Hematopoietic multipotent progenitor cell treated with erythropoietin and hydrocortisone succinate and interleukin-3 and kit ligand, for 17 days (in vitro differentiated cells): ENCODE results near the gene TGFBR3L.
A peak's percentile ranks its signal among the peaks of the same experiment; 100 is the strongest.

Source experiments
- DNase-seq: peaks from one replicate; pipeline ENCODE4 v3.0.0-alpha.2; 2015; ENCODE audit warnings: low spot score

TGFBR3L gene

GRCh38 chr19:7914598-7915045 lies at the start of gene TGFBR3L:
TGFBR3L (plus strand) TSS chr19:7914830.
- no peak for DNase-seq

DNA sequence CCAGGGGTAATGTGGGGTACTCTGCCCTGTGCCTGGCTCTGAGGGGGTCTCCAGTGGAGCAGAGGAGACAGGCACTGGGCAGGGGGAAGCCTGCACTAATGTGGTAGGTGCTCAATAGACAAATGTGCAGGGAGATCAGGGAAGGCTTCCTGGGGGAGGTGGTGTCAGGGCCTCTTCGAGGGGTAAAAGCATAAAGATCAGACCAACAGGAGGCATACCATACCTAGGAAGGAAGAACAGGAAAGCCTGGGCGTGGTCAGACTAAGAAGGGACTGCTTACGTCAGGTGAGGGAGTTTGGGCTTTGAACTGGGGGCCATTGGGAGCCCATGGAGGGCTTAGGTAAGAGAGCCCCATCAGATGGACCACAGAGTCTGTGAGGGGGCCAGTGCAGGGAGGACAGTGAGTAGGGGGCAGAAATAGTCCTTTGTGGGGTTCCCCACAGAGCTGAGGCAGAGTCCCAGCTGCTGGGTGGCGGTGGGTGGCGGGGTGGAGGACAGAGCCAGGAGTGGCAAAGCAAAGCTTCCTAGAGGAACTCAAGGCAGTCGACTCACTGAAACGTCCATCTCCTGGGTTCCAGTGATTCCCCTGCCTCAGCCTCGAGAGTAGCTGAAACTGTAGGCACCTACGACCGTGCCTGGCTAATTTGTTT lies 49.2 kb upstream of the TGFBR3L start:
- no peak for DNase-seq

- DNase-seq: no peak
Measured at GRCh38 chr19:7866399-7867091, 48.1 kb upstream of the TGFBR3L start.

DNA sequence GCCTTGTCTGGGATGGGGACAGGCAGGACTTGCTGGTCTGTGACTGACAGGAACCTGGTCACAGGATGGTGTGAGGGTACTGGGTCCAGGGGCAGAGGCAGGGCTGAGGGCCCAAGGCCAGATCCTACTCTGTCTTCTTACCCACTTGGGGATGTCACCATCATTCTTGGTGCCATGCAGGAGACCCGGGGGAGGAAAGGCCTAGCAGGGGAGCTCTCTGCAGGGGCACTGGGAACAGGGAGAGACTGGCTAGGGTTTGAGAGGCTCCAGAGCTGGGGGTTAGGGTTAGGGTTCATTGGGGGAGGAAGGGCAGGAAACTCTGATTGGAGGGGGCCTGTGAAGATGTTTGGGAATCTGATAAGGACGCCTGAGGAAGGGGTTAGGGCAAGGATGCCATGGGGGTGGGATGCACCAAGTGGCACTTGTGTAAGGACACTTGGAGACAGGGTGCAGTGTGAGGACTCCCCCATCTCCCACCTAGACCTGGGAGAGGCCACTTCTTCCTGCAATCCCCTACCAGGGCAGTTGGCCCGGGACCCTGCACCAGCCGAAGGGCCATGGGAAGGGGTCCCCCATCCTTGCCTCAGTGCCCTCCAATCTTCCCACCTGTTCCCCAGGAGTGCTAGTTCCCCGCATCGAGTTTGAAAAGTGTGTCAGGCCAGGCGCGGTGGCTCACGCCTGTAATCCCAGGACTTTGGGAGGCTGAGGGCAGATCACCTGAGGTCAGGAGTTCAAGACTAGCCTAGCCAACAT lies 47.4 kb upstream of the TGFBR3L start:
- no peak for DNase-seq

DNA sequence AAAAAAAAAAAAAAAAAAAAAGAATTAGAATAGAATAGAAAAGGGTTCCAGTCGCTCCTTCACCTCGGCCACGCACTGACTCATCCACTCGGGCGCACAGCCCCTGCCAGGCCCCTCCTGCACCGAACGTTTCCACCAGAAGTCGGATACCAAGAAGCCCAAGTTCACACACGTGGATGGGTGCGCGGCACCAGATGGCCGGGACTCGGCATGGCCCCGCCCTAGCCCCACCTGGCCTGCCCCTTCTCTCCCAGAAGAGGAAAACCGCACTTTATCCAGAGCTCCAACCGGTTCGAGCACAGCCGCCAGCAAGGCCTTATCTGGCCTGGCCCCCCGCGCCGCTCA lies 46.3 kb upstream of the TGFBR3L start:
- no peak for DNase-seq

DNA sequence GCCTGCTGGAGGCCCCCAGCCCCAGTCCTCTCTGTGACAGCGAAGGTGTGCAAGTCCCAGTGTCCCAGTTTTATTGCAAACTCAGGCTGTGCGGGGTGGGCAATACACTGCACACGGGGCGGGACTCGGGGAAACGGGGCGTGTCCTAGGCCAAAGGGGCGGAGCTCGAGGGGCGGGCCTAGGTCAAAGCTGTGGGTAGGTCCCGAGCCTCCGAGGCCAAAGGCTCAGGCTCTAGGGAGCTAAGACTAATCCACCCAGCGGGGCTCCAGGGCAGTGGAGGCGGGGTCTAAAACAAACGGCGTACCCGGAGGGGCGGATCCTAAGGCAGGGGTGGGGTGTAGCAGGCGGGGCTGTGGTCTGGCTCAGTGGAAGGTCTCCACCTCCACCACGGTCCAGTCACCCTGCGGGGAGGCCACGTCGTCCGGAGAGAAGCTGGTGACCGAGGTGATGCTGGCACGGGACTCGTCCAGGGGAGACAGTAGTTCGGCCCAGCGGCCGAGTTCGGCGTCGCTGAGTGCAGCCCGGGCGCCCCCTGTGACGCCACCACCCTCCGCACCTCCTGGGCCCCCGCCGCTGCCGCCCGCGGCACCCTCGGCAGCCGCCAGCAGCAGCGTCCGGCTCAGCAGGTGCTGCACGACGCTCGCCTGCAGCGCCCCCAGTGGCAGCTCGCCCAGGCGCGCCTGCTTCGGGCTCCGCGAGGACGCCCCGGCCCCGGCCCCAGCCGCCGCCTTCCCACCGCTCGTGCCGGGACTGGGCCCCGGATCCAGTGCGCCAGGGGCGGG lies 45.8 kb upstream of the TGFBR3L start:
- peak; percentile 74 for DNase-seq

GRCh38 chr19:7869453-7869909 lies 45.1 kb upstream of the TGFBR3L start:
- DNase-seq: peak; percentile 73

DNA sequence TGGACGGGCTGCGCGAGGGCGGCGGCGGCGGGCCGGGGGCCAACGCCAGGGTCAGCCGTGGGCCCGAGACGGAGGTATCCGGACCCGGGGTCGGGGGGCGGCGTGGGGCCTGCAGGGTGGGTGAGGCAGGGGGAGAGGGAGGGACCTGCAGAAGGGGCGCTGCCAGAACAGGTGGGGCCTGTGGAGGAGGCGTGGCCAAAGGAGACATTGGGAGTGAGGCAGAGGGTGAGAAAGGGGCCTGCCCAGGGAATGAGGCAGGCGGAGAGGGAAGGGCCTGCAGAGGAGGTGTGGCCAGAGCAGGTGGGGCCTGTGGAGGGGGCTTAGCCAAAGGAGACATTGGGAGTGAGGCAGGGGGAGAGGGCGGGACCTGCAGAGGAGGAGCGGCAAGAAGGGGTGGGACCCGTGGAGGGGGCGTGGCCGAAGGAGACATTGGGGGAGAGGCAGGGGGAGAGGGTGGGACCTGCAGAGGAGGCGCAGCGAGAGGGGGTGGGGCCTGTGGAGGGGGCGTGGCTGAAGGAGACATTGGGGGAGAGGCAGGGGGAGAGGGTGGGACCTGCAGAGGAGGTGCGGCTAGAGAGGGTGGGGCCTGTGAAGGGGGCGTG lies 44.6 kb upstream of the TGFBR3L start:
- peak; percentile 72 for DNase-seq

- DNase-seq: peak; percentile 85
Measured at GRCh38 chr19:7870571-7871436, 43.8 kb upstream of the TGFBR3L start.

DNA sequence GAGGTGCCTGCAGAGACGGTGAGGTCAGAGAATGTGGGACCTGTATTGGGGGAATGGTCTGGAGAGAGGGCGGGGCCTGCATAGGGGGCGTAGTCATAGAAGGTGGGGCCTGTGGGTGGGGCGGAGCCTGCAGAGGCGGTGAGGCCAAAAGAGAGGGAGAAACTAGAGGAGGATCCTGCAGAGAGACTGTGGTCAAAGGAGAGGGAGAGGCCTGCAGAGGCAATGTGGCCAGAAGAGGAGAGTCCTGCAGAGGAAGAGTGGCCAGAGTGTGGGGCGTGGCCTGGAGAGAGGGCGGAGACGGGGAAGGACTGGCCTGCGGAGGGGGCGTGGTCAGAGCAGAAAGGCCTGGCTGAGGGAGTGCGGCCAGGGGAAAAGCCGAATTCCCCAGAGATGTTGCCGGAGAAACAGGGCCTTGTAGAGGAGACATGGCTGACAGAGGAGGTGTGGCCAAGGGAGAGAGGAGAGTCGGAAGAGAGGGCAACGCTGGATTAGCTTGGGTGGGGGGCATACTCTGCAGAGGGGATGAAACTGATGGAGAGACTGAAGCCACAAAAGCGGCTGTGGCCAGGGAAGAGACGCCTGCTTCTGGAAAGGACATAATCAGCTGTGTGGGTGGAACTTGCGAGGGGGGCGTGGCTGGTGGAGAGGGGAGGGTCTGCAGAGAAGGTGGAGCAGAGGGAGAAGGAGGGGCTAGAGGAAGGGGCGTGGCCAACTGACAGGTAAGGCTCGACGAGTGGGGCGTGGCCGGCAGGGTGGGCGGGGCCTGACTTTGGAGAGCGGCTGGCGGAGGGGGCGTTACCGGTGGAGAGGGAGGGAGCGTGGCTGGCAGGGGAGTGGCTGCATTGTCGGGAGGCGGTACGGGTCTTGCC lies 43.0 kb upstream of the TGFBR3L start:
- peak; percentile 84 for DNase-seq

DNA sequence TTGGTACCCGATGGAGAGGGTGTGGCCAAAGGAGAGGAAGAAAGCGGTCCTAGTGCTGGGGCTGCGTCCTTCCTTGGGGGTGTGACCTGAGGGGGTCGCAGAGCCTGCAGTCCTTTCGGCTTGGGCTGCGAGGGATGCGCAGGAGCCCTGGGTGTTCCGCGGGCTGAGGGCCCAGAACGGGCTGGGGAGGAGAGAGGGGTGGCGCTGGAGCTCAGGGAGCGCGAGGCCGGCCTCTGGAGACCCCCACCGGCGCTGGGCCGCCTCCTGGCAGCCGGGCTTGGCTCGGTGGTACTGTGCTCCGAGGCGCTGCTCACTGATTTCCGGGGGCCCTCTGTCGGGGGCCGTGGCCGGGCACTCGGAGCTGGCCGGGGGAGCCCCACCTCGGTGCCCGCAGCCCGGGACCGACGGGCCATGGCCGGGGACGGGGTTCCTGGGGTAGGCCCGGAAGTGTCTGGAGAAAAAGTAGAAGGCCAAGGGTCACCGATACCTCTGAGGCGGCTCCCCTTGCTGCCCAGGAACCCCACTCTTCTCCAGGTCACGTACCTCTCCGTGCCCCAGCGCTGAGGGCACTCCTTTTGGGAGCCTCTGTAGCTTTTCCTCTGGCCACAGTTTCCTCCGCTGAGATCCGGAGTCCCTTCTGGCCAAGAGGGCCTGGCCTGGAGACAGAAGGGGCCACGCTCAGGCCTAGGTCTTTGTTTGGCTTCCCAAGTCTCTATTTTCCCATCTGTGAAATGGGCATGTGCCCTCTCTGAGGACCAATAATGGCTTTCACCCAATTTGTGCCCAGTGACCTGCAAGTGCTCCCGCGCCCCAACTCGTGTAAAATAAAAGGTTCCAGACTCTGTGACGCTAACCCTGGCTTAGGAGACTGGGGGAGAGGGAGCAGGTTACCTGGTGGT lies 42.1 kb upstream of the TGFBR3L start:
- DNase-seq: no peak

- DNase-seq: no peak
Measured at GRCh38 chr19:7873304-7874075, 41.1 kb upstream of the TGFBR3L start.

DNA sequence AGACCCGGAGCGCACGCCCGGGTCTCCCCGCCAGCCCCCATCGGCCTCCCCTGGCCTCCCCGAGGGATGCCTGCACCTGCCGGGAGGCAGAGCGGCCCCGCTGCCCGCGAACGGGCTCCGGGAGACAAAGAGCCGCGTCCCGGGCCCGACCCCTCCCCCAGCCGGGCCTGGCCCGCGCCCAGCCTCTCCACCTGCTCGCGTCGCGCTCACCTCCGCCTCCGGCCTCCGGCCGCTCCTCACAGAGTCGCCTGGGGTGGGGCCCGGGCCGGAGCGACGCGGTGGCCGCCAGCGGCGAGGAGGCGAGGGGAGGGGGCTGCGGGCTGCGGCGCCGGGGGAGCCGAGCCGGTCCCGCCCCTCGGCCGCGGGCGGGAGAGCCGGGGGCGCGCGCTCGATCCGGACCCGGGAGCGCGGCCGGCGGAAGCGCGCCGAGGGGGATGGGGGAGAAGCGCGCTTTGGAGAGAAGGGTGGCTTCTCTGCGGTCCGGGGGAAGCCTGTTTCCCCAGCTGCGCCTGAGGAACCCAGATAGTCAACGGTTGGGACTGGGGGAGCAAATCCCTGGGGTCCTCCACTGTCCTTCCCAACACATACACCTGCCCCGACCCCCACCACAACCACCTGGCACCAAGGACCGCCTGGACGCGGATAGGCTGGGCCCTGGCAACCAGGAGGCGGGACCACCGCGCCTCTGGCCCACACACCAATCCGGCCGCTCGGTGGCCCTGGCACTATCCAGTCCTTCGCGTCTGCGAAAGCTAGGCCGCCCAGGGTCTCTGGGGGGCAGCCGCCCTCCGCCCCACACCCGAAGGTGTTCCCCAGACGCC lies 40.3 kb upstream of the TGFBR3L start, which contains the start of gene PRR36:
Gene PRR36, minus strand, starts transcription at position 315 of the 821 bp plus-strand sequence. CDS start 701 bp downstream, outside the sequence.
- no peak for DNase-seq

DNA sequence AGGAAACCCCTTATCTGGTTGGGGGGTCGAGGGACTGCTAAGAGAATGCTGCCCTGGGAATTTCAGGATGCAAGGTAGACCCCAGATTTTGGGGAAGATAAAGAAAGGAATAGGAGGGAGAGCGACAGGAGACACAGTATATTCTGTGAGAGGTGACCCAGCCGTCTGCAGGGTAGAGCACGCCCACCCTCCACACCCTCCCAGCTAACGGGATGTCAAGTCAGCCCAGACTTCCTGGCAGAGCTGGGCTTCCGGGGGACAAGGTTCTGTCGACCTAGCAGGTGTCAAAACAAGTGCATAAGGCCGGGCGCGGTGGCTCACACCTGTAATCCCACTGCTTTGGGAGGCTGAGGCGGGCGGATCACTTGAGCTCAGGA lies 39.7 kb upstream of the TGFBR3L start:
- DNase-seq: no peak

GRCh38 chr19:7877249-7877836 lies 37.3 kb upstream of the TGFBR3L start:
- no peak for DNase-seq

DNA sequence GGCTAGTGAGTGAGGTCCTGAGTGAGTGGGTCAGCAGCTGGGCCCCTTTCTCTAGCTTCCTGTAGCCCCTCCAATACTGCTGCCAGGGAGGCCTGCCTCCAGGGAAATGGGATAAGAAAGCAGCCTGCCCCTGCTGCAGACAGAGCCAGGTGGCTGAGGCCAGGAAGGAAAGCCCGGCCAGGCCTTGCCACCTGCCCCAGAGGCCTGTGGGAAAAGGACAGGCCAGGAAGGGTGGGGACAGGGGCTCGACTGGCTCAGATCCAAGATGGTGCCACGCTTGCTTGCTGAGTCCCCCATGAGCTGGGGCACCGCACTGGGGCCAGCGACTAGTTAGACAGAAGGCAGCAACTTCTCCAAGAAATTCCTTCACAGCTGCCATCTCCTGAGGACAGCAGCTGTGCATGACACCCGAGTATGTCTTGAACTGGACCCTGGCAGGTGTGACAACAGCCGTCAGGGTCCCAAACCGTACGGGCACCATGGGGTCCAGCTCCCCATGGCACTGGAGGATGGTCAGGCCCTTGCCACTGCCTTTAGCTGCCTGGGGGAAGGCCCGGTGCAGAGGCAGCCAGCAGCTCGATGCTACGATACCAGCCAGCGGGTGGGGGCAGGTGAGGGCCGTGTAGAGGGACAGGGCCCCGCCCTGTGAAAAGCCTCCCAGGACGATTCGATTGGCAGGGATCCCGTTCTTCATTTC lies 35.4 kb upstream of the TGFBR3L start:
- no peak for DNase-seq
